NCI-H2029 treated with DMSO at 0.1 percent for 48 hours (cell line): ENCODE results near the gene IPO11.
"Not testable (repeated sequence)": the region's sequence is repeated elsewhere in the genome, so short reads cannot be mapped to it uniquely, and the experiment has no call there.

Experiments used
- DNase-seq: peaks from one replicate; lab custom pipeline; 2025; lab: John Stamatoyannopoulos, UW

IPO11 gene

GRCh38 chr5:62514510-62515119, 102.1 kb downstream of the IPO11 start:
- DNase-seq: no peak

GRCh38 chr5:62520812-62521211, 108.2 kb downstream of the IPO11 start:
- DNase-seq: not testable (repeated sequence)

GRCh38 chr5:62521319-62521718, 108.8 kb downstream of the IPO11 start:
- no peak for DNase-seq

GRCh38 chr5:62522811-62523210, 110.2 kb downstream of the IPO11 start:
- no peak for DNase-seq

- no peak for DNase-seq
Measured at GRCh38 chr5:62533597-62533996, 121.0 kb downstream of the IPO11 start.

- no peak for DNase-seq
Measured at GRCh38 chr5:62534461-62535236, 122.1 kb downstream of the IPO11 start.

- DNase-seq: no peak
Measured at GRCh38 chr5:62536232-62536631, 123.7 kb downstream of the IPO11 start.

GRCh38 chr5:62536783-62537182, 124.2 kb downstream of the IPO11 start:
- DNase-seq: no peak

- DNase-seq: no peak
Measured at GRCh38 chr5:62538017-62538942, 125.7 kb downstream of the IPO11 start.

- DNase-seq: no peak
Measured at GRCh38 chr5:62542720-62543119, 130.2 kb downstream of the IPO11 start.

GRCh38 chr5:62547945-62548630, 135.5 kb downstream of the IPO11 start:
- no peak for DNase-seq

- DNase-seq: no peak
Measured at GRCh38 chr5:62550103-62550502, 137.5 kb downstream of the IPO11 start.

GRCh38 chr5:62555930-62556329, 143.4 kb downstream of the IPO11 start:
- no peak for DNase-seq

- DNase-seq: no peak
Measured at GRCh38 chr5:62558941-62559340, 146.4 kb downstream of the IPO11 start.

- DNase-seq: no peak
Measured at GRCh38 chr5:62560786-62561185, 148.2 kb downstream of the IPO11 start.

GRCh38 chr5:62561896-62562295, 149.3 kb downstream of the IPO11 start:
- no peak for DNase-seq

GRCh38 chr5:62562867-62563266, 150.3 kb downstream of the IPO11 start:
- no peak for DNase-seq

- no peak for DNase-seq
Measured at GRCh38 chr5:62564101-62564500, 151.5 kb downstream of the IPO11 start.

- DNase-seq: not testable (repeated sequence)
Measured at GRCh38 chr5:62565740-62566139, 153.2 kb downstream of the IPO11 start.

- DNase-seq: no peak
Measured at GRCh38 chr5:62568143-62568542, 155.6 kb downstream of the IPO11 start.

GRCh38 chr5:62568800-62569432, 156.4 kb downstream of the IPO11 start:
- DNase-seq: no peak

- no peak for DNase-seq
Measured at GRCh38 chr5:62569470-62569869, 156.9 kb downstream of the IPO11 start.
